Astrocyte of the cerebellum (primary cell): Measurements from ENCODE around the gene GPR152.
"Not testable (repeated sequence)": the region's sequence is repeated elsewhere in the genome, so short reads cannot be mapped to it uniquely, and the experiment has no call there.

Experiments used
- DNase-seq: peaks from one replicate; pipeline ENCODE4 v3.0.0-alpha.2; 2011; ENCODE audit warnings: low read depth
- H3K4me3 ChIP-seq: 2 replicates; pipeline ENCODE4 v1.5.1; 2011; ENCODE audit warnings: mild to moderate bottlenecking, low read depth, low read length, moderate library complexity
- in situ Hi-C: cut with HindIII; loops from 2 replicates; pipeline ENCODE4 v1.10.0; 2017; ENCODE audit warnings: low sequenced_read_pairs
- TF ChIP-seq, protein P1 (sequence below): IDR thresholded peaks from 2 replicates; pipeline ENCODE4 v1.5.1; 2012; ENCODE audit warnings: low read length, low read depth, moderate library complexity, mild to moderate bottlenecking; ENCODE audit errors: missing control alignments

The GPR152 gene

DNA sequence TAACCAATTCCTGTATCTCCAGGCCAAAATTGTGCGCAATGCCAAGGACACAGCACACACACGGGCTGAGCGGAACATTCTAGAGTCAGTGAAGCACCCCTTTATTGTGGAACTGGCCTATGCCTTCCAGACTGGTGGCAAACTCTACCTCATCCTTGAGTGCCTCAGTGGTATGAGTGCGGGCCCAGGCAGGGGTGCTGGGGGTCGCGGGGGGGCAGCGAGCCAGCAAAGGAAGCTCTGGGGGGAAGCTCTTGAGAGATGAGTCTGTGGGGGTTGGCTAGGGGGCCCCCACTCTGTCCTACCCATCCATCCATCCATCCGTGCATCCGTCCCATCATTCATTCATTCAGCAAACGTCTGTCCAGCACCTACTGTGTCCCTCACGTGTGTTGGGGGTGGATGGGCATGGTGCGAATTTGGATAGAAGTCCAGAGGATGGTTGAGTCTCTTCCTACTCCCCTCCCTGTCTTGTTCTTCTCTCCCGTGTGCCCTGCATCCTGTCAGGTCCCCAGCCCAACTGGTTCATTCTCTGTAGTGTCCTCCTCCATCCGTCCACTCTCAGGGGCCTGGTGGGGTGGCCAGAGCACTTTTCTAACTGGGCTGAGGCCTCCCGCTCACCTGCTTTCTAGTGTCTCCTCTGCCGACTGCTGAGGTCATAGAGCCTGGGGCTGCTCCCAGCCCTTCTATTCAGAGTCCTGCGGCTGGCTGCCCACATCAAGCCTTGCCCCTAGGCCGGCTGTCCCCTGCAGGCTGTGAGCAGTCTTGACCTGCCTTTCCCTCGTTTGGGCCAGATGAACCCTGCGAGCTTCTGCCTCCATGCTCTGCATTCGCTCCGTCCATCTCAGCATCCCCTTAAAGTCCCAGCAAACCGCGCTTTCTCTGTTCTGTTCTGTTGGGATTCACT, 20.9 kb downstream of the GPR152 start:
- no peak for DNase-seq
- no peak overlapping the region for H3K4me3 ChIP-seq
- TF ChIP-seq, protein P1, sequence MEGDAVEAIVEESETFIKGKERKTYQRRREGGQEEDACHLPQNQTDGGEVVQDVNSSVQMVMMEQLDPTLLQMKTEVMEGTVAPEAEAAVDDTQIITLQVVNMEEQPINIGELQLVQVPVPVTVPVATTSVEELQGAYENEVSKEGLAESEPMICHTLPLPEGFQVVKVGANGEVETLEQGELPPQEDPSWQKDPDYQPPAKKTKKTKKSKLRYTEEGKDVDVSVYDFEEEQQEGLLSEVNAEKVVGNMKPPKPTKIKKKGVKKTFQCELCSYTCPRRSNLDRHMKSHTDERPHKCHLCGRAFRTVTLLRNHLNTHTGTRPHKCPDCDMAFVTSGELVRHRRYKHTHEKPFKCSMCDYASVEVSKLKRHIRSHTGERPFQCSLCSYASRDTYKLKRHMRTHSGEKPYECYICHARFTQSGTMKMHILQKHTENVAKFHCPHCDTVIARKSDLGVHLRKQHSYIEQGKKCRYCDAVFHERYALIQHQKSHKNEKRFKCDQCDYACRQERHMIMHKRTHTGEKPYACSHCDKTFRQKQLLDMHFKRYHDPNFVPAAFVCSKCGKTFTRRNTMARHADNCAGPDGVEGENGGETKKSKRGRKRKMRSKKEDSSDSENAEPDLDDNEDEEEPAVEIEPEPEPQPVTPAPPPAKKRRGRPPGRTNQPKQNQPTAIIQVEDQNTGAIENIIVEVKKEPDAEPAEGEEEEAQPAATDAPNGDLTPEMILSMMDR = no peak
- in situ Hi-C loops = no loop called here

DNA sequence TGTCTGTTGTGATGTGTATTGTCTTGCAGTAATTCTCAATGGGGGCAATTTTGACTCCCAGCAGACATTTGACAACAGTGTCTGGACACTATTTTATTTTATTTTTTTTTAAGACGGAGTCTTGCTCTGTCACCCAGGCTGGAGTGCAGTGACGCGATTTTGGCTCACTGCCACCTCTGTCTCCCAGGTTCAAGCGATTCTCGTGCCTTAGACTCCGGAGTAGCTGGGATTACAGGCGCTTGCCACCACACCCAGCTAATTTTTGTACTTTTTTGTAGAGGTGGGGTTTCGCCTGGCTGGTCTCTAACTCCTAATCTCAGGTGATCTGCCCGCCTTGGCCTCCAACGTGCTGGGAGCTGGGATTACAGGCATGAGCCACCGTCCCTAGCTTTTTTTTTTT, 22.8 kb downstream of the GPR152 start:
- no peak overlapping the region for H3K4me3 ChIP-seq
- TF ChIP-seq, protein P1 = no peak
- in situ Hi-C loops = no loop called here
- no peak for DNase-seq

DNA sequence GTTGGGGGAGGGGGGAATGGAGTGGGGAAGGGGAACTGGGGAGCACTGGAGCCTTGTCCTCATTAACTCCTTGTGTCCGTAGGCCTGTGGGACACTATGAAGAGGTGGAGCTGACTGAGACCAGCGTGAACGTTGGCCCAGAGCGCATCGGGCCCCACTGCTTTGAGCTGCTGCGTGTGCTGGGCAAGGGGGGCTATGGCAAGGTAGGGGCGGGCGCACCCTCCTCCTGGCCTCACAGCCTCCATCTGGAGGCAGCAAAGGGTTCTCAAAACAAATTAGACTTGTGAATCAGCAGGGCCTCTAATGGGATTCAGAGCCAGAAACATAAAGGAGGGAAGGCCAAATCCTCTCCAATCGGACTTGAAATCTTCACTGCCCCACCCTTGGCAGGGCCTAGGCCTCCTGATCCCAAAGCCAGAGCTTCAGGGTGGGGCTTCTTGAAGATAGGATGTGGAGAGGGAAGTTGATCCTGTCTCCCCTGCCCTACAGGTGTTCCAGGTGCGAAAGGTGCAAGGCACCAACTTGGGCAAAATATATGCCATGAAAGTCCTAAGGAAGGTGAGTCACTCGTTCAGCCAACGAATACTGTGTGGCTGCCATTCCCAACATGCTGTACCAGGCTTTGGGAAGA, 23.4 kb downstream of the GPR152 start:
- DNase-seq = no peak
- TF ChIP-seq, protein P1 = no peak
- in situ Hi-C loops = no loop called here
- H3K4me3 ChIP-seq = peak overlapping the region; percentile 98

DNA sequence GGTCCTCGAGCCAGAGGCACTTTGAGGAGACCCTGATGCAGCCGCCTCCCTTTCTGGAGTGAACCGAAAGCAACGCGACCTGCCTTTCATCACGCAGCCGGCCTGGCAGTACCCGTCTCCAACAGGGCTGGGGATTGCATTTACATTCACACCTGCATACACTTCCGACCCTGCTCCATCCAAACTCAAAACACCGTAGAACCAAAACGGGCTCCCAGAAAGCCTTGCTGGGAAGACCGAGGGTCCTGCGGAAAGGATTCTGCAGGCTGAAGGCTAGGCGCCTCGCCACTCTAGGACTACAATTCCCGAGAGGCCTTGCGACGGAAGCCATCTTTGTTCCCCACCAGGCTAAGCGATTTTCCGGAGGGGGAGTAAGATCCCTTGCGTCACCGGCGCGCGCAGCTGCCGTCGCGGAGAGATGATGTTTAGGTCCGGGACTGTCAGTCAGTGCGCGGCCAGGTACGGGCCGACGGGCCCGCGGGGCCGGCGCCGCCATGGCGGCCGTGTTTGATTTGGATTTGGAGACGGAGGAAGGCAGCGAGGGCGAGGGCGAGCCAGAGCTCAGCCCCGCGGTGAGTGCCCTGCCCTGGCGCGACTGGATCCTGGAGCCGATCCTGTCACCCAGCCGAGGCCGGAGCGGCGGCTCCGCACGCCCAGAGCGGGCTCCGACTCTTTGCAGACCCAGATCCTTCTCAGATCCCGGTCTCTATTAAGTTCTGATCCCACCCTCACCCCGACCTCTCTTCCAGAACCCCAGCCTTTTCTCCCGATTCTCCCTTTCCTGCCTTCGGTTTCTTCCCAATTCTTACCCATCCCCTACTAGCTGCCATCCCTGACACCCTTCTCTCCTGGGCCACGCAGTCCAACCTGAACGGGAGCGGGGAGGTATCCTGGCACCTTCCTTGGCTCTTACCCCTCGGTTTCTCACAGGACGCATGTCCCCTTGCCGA, 24.2 kb downstream of the GPR152 start, which contains the start of gene RPS6KB2:
RPS6KB2 (plus strand) TSS at position 443 of the 950 bp plus-strand sequence; CDS start at position 495, 52 bp downstream.
- peak within 1 kb of the TSS; percentile 98 for H3K4me3 ChIP-seq
- peak; percentile 94 for DNase-seq
- in situ Hi-C loops = no loop called here
- TF ChIP-seq, protein P1 = no peak

DNA sequence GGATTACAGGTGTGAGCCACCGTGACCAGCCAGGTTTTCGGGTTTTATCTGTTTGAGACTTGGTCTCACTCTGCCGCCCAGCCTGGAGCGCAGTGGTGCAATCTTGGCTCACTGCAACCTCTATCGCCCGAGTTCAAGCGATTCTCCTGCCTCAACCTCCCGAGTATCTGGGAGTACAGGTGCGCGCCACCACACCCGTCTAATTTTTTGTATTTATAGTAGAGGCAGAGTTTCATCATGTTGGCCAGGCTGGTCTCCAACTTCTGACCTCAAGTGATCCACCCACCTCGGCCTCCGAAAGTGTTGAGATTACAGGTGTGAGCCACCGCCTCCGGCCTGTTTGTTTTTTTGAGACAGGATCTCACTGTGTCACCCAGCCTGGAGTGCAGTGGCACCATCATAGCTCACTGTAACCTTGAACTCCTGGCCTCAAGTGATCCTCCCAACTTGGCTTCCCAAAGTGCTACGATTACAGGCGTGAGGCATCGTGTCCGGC, 25.1 kb downstream of the GPR152 start:
- DNase-seq = not testable (repeated sequence)

DNA sequence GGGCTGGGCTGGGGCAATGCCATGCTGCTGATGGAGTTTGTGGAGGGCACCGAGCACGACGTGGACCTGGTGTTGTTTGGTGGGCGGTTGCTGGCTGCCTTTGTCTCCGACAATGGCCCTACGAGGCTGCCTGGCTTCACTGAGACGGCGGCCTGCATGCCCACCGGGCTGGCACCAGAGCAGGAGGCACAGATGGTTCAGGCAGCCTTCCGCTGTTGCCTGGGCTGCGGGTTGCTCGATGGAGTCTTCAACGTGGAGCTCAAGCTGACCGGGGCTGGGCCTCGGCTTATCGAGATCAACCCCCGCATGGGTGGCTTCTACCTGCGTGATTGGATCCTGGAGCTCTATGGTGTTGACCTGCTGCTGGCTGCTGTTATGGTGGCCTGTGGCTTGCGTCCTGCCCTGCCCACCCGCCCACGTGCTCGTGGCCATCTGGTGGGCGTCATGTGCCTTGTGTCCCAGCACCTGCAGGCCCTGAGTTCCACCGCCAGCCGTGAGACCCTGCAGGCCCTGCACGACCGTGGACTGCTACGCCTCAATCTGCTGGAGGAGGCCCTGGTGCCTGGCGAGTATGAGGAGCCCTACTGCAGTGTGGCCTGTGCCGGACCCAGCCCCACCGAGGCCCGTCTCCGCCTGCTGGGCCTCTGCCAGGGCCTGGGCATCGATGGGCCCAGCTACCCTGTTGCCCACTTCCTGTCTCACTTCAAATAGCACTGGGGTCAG, 28.5 kb downstream of the GPR152 start:
- TF ChIP-seq, protein P1 = no peak
- H3K4me3 ChIP-seq = no peak overlapping the region
- DNase-seq = no peak
- in situ Hi-C loops = no loop called here

More for the DNA sequence above, 25.1 kb downstream of the GPR152 start:
- in situ Hi-C loops = not testable (repeated sequence)
- peak overlapping the region; percentile 98 for H3K4me3 ChIP-seq
